Erythroblast (primary cell): Measurements from ENCODE around the gene RELN.

Source experiments
- GATA1 ChIP-seq: IDR thresholded peaks from 2 replicates; pipeline ENCODE4 v1.6.1; 2011; ENCODE audit warnings: low read depth, mild to moderate bottlenecking, control low read depth, low read length, moderate library complexity
- POLR2A ChIP-seq: IDR thresholded peaks from 2 replicates; pipeline ENCODE4 v1.6.1; 2011; ENCODE audit warnings: mild to moderate bottlenecking, low read length

GRCh38 chr7:103941976-103942375, 47.5 kb downstream of the RELN start:
- TF ChIP-seq POLR2A, result no peak
- no peak for TF ChIP-seq GATA1
